H54 (cell line): Measurements from ENCODE around the gene IRF6.

Experiments
- DNase-seq: peaks from one replicate; pipeline ENCODE4 v3.0.0; 2011; ENCODE audit warnings: low spot score, mixed read lengths; ENCODE audit not compliant: insufficient read length
- FAIRE-seq: peaks from 3 replicates; lab custom pipeline; 2011; peaks lifted over from hg19 to GRCh38; lab: Jason Lieb, UNC
- POLR2A ChIP-seq: IDR thresholded peaks from 2 replicates; pipeline ENCODE4 v1.6.1; 2011; ENCODE audit warnings: low read depth, mild to moderate bottlenecking, low read length

The IRF6 gene

GRCh38 chr1:209835782-209836298 lies 29.9 kb upstream of the IRF6 start:
- no peak for DNase-seq
- no peak for FAIRE-seq
- no peak for TF ChIP-seq POLR2A

DNA sequence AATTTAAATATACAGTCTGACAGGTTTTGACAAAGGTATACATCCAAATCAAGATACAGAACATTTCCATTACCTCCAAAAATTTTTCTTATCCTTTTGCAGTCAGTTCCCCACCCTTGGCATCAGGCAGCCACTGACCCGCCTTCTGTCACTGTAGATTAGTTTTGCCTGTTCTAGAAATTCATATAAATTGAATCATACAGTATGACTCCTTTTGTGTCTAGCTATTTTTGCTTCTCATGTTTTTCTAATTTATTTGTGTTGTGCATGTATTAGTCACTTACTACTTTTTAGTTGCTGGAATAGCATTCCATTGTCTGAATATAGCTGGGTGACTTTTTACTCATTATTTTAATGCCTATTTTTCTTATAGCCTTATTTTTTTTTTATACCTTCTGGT lies 25.7 kb upstream of the IRF6 start:
- DNase-seq (no peak), FAIRE-seq (no peak)
- TF ChIP-seq POLR2A, result no peak

DNA sequence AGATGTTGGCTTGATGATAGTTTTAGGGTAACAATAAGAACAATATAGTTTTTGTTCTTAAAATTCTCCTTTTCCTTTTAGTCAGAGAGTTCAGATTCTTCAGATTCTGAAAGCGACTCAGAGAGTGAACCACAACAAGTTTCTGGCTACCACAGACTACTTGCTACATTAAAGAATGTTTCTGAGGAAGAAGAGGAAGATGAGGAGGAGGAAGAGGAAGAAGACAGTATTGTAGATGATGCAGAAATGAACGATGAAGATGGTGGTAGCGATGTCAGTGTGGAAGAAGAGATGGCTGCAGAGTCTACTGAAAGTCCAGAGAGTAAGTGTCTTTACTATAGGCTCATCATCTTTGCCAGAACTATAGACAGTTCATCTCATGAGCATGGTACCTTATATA lies 24.8 kb upstream of the IRF6 start:
- FAIRE-seq (no peak), DNase-seq (no peak)
- no peak for TF ChIP-seq POLR2A

- DNase-seq, result no peak
- TF ChIP-seq POLR2A, result no peak
- FAIRE-seq, result no peak
These were observed 23.8 kb upstream of the IRF6 start for GRCh38 chr1:209829716-209830115.

DNA sequence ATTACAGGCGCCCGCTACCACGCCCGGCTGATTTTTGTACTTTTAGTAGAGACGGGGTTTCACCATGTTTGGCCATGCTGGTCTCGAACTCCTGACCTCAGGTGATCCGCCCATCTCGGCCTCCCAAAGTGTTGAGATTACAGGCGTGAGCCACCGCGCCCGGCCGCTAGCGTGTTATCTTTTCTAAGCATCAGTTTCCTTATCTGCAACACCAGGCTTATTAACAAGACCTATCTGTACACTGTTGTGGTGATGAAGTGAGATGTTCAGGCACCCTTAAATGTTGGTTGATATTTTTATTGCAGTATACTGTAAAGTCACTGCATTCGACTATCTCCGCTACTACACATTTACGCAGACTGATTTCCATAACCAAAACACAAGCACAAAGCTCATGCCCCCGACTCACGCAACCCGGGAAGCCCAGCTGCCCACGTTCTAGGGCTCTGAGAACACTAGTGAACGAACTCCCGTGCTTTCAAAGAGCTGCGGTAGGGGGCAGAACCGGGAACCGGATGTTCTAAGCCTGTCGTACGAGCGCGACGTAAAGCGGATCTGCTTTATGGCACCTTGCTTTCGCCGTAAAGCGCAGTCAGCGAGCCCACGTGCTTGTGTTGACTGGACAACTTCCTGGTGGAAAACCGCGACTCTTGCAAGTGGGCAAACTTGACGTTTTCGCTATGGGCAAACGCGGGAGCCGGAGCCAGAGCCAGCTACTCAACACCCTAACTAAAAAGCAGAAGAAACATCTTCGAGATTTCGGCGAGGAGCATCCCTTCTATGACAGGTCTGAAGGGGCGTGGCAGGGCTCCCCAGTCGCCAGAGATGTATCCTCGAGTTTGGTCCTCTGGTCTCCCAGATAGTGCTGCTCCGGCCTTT lies 21.7 kb upstream of the IRF6 start, which contains the start of gene UTP25:
UTP25 (plus strand) TSS at position 589 of the 879 bp plus-strand sequence; CDS start at position 681, 92 bp downstream.
- peak; percentile 36; the same call in 1 of the 2 replicates for TF ChIP-seq POLR2A
- peak; percentile 46 for DNase-seq
- FAIRE-seq, result peak; percentile 88

GRCh38 chr1:209825591-209826434 lies 19.9 kb upstream of the IRF6 start:
- DNase-seq, result no peak
- TF ChIP-seq POLR2A, result no peak
- FAIRE-seq, result no peak

GRCh38 chr1:209823143-209824041 lies 17.4 kb upstream of the IRF6 start:
- no peak for TF ChIP-seq POLR2A
- peak; percentile 11 for FAIRE-seq
- no peak for DNase-seq

DNA sequence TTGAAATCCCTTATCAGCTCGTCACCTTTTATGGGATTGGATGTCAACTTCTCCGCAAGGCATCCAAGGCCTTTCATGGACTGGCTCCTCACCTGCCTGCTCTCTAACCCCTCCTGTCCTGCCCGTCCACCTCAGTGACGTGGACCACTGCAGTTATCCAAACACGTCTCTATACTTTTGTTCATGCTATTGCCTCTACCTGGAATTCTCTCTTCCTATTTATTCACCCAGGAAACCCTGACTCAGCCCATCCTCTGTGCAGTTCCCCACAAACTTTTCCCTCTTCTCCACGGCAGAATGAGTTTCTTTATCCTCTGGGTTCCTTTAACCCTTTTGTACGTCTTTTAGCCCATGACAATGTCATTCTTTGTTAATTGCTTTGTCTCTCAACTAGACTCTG lies 16.8 kb upstream of the IRF6 start:
- DNase-seq, result no peak
- no peak for FAIRE-seq
- TF ChIP-seq POLR2A, result no peak

- TF ChIP-seq POLR2A, result no peak
- DNase-seq (no peak), FAIRE-seq (no peak)
These were observed 15.0 kb upstream of the IRF6 start for GRCh38 chr1:209820986-209821385.

DNA sequence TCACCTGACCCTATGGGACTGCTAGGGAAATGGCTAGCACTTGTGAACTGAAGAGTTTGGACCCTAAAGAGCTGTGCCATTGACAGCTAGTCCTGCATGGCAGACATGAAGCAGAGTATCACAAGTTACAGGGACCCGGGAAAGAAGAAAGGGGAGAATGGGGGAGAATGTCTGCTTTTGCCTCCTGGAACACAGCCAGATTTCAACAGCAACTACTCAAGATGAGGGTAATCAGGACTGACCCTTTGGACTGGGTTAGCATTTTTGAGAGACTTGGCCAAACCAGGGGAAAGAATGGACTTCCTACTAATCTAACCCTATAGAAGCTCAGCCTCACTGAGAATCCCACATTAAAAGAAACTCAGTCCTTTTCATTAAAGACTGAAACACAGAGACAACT lies 13.1 kb upstream of the IRF6 start:
- no peak for FAIRE-seq
- no peak for TF ChIP-seq POLR2A
- no peak for DNase-seq

- DNase-seq, result no peak
- FAIRE-seq, result no peak
- no peak for TF ChIP-seq POLR2A
These were observed 11.7 kb upstream of the IRF6 start for GRCh38 chr1:209817691-209818090.

- FAIRE-seq, result no peak
- no peak for TF ChIP-seq POLR2A
- DNase-seq, result no peak
These were observed 11.0 kb upstream of the IRF6 start for GRCh38 chr1:209816923-209817322.

GRCh38 chr1:209815931-209816341 lies 10.0 kb upstream of the IRF6 start:
- DNase-seq (no peak), FAIRE-seq (no peak)
- no peak for TF ChIP-seq POLR2A
